Keratinocyte (primary cell): Measurements from ENCODE around the gene ZEB1. TPM values are rescaled to one million over a fixed set of nuclear protein-coding genes. Genes with fewer than 3 reads are reported as not detected.
A peak's percentile ranks its signal among the peaks of the same experiment; 100 is the strongest.

ENCODE experiments used
- DNase-seq: peaks from one replicate; pipeline ENCODE4 v3.0.0-alpha.2; 2011; ENCODE audit warnings: low read depth, missing footprints, low spot score
- FAIRE-seq: peaks from 2 replicates; lab custom pipeline; 2011; peaks lifted over from hg19 to GRCh38; lab: Jason Lieb, UNC
- H2AFZ ChIP-seq: 2 replicates; pipeline ENCODE4 v1.6.0; 2012; ENCODE audit warnings: low read length, control low read depth, inconsistent platforms; ENCODE audit not compliant: control insufficient read depth
- H3K27ac ChIP-seq: 2 replicates; pipeline ENCODE4 v1.5.1; 2011; ENCODE audit warnings: low read length; ENCODE audit not compliant: control insufficient read depth, insufficient read depth
- H3K27me3 ChIP-seq: 3 replicates; pipeline ENCODE4 v1.6.0; 2011; ENCODE audit warnings: low read length; ENCODE audit not compliant: control insufficient read depth, insufficient read depth; ENCODE audit errors: extremely low read depth
- H3K36me3 ChIP-seq, 2 experiments: 2 replicates in 1 of 2; 3 replicates in 1 of 2; pipeline ENCODE4 v1.5.1; 2011; ENCODE audit warnings: low read length in 2 of 2, mild to moderate bottlenecking in 1 of 2; ENCODE audit not compliant: control insufficient read depth in 2 of 2, insufficient read depth in 2 of 2; ENCODE audit errors: extremely low read depth in 1 of 2
- H3K4me1 ChIP-seq: 3 replicates; pipeline ENCODE4 v1.5.1; 2011; ENCODE audit warnings: low read length; ENCODE audit not compliant: control insufficient read depth, insufficient read depth; ENCODE audit errors: extremely low read depth
- H3K4me2 ChIP-seq: 3 replicates; pipeline ENCODE4 v1.6.0; 2011; ENCODE audit warnings: low read depth, low read length; ENCODE audit not compliant: control insufficient read depth, insufficient read depth; ENCODE audit errors: extremely low read depth
- H3K4me3 ChIP-seq, 3 experiments: fragments of 200-600 bp in 1 of 3; sonication (generic) in 1 of 3; 2 replicates in 2 of 3; 3 replicates in 1 of 3; pipeline ENCODE4 v1.5.1; 2011 to 2016; ENCODE audit warnings: low read length in 3 of 3, mild to moderate bottlenecking in 3 of 3, control low read depth in 2 of 3, inconsistent platforms in 1 of 3, low read depth in 1 of 3, mixed read lengths in 1 of 3, mixed run types in 1 of 3, moderate library complexity in 1 of 3; ENCODE audit not compliant: control insufficient read depth in 2 of 3, insufficient read depth in 2 of 3; ENCODE audit errors: extremely low read depth in 1 of 3
- H3K79me2 ChIP-seq: 2 replicates; pipeline ENCODE4 v1.6.0; 2012; ENCODE audit warnings: low read length; ENCODE audit not compliant: control insufficient read depth, insufficient read depth
- H3K9ac ChIP-seq: 3 replicates; pipeline ENCODE4 v1.6.0; 2011; ENCODE audit warnings: low read length; ENCODE audit not compliant: control insufficient read depth, insufficient read depth; ENCODE audit errors: extremely low read depth
- H3K9me1 ChIP-seq: 3 replicates; pipeline ENCODE4 v1.6.0; 2011; ENCODE audit warnings: low read length; ENCODE audit not compliant: control insufficient read depth, insufficient read depth; ENCODE audit errors: extremely low read depth
- H3K9me3 ChIP-seq: 2 replicates; pipeline ENCODE4 v1.5.1; 2012; ENCODE audit warnings: low read depth, low read length; ENCODE audit not compliant: control insufficient read depth
- H4K20me1 ChIP-seq: 3 replicates; pipeline ENCODE4 v1.6.0; 2011; ENCODE audit warnings: low read length; ENCODE audit not compliant: control insufficient read depth, insufficient read depth; ENCODE audit errors: extremely low read depth
- CTCF ChIP-seq, 3 experiments: IDR thresholded peaks in 1 of 3; conservative IDR thresholded peaks in 1 of 3; optimal IDR thresholded peaks in 1 of 3; 2 replicates in 2 of 3; 3 replicates in 1 of 3; pipeline versions ENCODE3 to v1.5.1; 2011; ENCODE audit warnings: low read length in 3 of 3, mild to moderate bottlenecking in 3 of 3, moderate library complexity in 2 of 3, control low read depth in 1 of 3, inconsistent platforms in 1 of 3; ENCODE audit not compliant: insufficient read depth in 2 of 3; ENCODE audit errors: extremely low read depth in 1 of 3
- EZH2 ChIP-seq: IDR thresholded peaks from one replicate; pipeline ENCODE4 v1.6.1; 2012; ENCODE audit warnings: inconsistent platforms, mild to moderate bottlenecking, low read length, moderate library complexity
- dilution Hi-C: fragments of 300-500 bp; cut with MboI; formaldehyde crosslinking; loops from one replicate; pipeline ENCODE4 v1.7.0; 2020; ENCODE audit warnings: low sequenced_read_pairs; ENCODE audit not compliant: extremely low pct_ligation_motif_present
- polyA plus RNA-seq, 5 experiments: library from polyadenylated mRNA; depleted of rRNA in 3 of 5; stranded (reverse) in 3 of 5; stranded (forward) in 1 of 5; unstranded in 1 of 5; fragments of >200 nt; gene quantifications; 1 replicate in 1 of 5; 2 replicates in 3 of 5; 3 replicates in 1 of 5; pipeline versions ENCODE4 v1.2.1 to v1.2.3, GENCODE V29; 2011 to 2012; ENCODE audit warnings: missing spikeins in 2 of 5, low read depth in 1 of 5, low replicate concordance in 1 of 5

Gene ZEB1
- polyA plus RNA-seq, 1 donor (not counting 4 experiments of a cell fraction or from before 2014, with no cell fraction given): 0.96 TPM

GRCh38 chr10:31526681-31527080 lies 207.7 kb downstream of the ZEB1 start:
- Histone ChIP-seq H3K79me2 (no peaks in the 10 kb centered on the region), H4K20me1 (no peaks in the 10 kb centered on the region), H3K4me2 (peak overlapping the region; percentile 33), H3K27me3 (no peaks in the 10 kb centered on the region), H3K9me1 (no peaks in the 10 kb centered on the region), H3K4me1 (peaks cover 10% of the 10 kb centered on the region), H3K27ac (no peak overlapping the region), H3K4me3 (no peak overlapping the region), H3K36me3 (no peaks in the 10 kb centered on the region), H3K9ac (no peak overlapping the region), H2AFZ (no peak overlapping the region), H3K9me3 (no peaks in the 10 kb centered on the region)
- no peak for TF ChIP-seq CTCF (optimal IDR thresholded peaks at IDR 0.05 in 1 of 3, IDR thresholded peaks at IDR 0.05 in 1 of 3, conservative IDR thresholded peaks at IDR 0.05 in 1 of 3; ENCODE audit: extremely low read depth in 1 of 3, insufficient read depth in 2 of 3, low read length in 3 of 3)
- no peak for TF ChIP-seq EZH2
- DNase-seq: no peak
- peak; percentile 20 for FAIRE-seq
- dilution Hi-C loops: no loop called here

- no peak for DNase-seq
- no peak for TF ChIP-seq CTCF (optimal IDR thresholded peaks at IDR 0.05 in 1 of 3, IDR thresholded peaks at IDR 0.05 in 1 of 3, conservative IDR thresholded peaks at IDR 0.05 in 1 of 3; ENCODE audit: extremely low read depth in 1 of 3, insufficient read depth in 2 of 3, low read length in 3 of 3)
- no peaks in the 10 kb centered on the region for H3K79me2 ChIP-seq
- H2AFZ ChIP-seq: no peak overlapping the region
- no peaks in the 10 kb centered on the region for H3K27me3 ChIP-seq
- no peaks in the 10 kb centered on the region for H4K20me1 ChIP-seq
- no peak for FAIRE-seq
- no peaks in the 10 kb centered on the region for H3K36me3 ChIP-seq
- no peak overlapping the region for H3K4me3 ChIP-seq
- no peak overlapping the region for H3K9ac ChIP-seq
- dilution Hi-C loops: no loop called here
- peaks cover 10% of the 10 kb centered on the region for H3K4me1 ChIP-seq
- H3K27ac ChIP-seq: no peak overlapping the region
- H3K4me2 ChIP-seq: no peak overlapping the region
- H3K9me3 ChIP-seq: no peaks in the 10 kb centered on the region
- no peaks in the 10 kb centered on the region for H3K9me1 ChIP-seq
Observed at GRCh38 chr10:31528831-31529230, 209.8 kb downstream of the ZEB1 start.
